ENCODE results near the gene SCUBE3. TPM values are rescaled to one million over a fixed set of nuclear protein-coding genes. Genes with fewer than 3 reads are reported as not detected.

SCUBE3 gene
- total RNA-seq, 1 experiment from 2014 or later: 0.05 TPM

- TF ChIP-seq REST (IDR thresholded peaks at IDR 0.05; ENCODE audit: low read depth): no peak
- no peak for TF ChIP-seq YY1 (IDR thresholded peaks at IDR 0.05; ENCODE audit: extremely low read depth, insufficient replicate concordance, low read depth, low read length)
- TF ChIP-seq ELF1 (IDR thresholded peaks at IDR 0.05; ENCODE audit: borderline replicate concordance, low read depth): no peak
- TF ChIP-seq POLR2A (IDR thresholded peaks at IDR 0.05; ENCODE audit: borderline replicate concordance, extremely low read depth, insufficient read depth, insufficient read length): no peak
- TF ChIP-seq FOSL1 (IDR thresholded peaks at IDR 0.05; ENCODE audit: low read depth): no peak
- TF ChIP-seq, protein P1, sequence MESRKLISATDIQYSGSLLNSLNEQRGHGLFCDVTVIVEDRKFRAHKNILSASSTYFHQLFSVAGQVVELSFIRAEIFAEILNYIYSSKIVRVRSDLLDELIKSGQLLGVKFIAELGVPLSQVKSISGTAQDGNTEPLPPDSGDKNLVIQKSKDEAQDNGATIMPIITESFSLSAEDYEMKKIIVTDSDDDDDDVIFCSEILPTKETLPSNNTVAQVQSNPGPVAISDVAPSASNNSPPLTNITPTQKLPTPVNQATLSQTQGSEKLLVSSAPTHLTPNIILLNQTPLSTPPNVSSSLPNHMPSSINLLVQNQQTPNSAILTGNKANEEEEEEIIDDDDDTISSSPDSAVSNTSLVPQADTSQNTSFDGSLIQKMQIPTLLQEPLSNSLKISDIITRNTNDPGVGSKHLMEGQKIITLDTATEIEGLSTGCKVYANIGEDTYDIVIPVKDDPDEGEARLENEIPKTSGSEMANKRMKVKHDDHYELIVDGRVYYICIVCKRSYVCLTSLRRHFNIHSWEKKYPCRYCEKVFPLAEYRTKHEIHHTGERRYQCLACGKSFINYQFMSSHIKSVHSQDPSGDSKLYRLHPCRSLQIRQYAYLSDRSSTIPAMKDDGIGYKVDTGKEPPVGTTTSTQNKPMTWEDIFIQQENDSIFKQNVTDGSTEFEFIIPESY (IDR thresholded peaks at IDR 0.05; ENCODE audit: extremely low read depth, insufficient replicate concordance, low read length): no peak
- no peak for TF ChIP-seq EZH2 (IDR thresholded peaks at IDR 0.05)
- TF ChIP-seq SRF (IDR thresholded peaks at IDR 0.05; ENCODE audit: low read depth): no peak
- no peak for TF ChIP-seq ZNF274 (IDR thresholded peaks at IDR 0.05; ENCODE audit: low read depth, low read length)
Observed at GRCh38 chr6:35253249-35253648, 39.5 kb downstream of the SCUBE3 start (continued).

Data from HCT116 (cell line).